NCI-H2227 (cell line): ENCODE results near the gene AGRN.
"Not testable (repeated sequence)": the region's sequence is repeated elsewhere in the genome, so short reads cannot be mapped to it uniquely, and the experiment has no call there.

Source experiments
- DNase-seq: peaks from one replicate; lab custom pipeline; 2025; ENCODE audit not compliant: unreplicated experiment; lab: John Stamatoyannopoulos, UW

AGRN gene

GRCh38 chr1:1089731-1090423 is 70.0 kb downstream of the AGRN start:
- DNase-seq, result no peak

GRCh38 chr1:1090424-1091343 is 70.8 kb downstream of the AGRN start:
- DNase-seq, result no peak

GRCh38 chr1:1091344-1092148 is 71.6 kb downstream of the AGRN start:
- DNase-seq, result no peak

GRCh38 chr1:1092149-1092855 is 72.4 kb downstream of the AGRN start:
- no peak for DNase-seq

- no peak for DNase-seq
These were observed 73.1 kb downstream of the AGRN start for GRCh38 chr1:1092894-1093609.

GRCh38 chr1:1093610-1093943 is 73.7 kb downstream of the AGRN start:
- no peak for DNase-seq

GRCh38 chr1:1094981-1095380 is 75.1 kb downstream of the AGRN start:
- no peak for DNase-seq

GRCh38 chr1:1096136-1096535 is 76.2 kb downstream of the AGRN start:
- DNase-seq, result not testable (repeated sequence)

GRCh38 chr1:1098681-1099421 is 78.9 kb downstream of the AGRN start:
- DNase-seq, result no peak

- no peak for DNase-seq
These were observed 79.7 kb downstream of the AGRN start for GRCh38 chr1:1099506-1100183.

- no peak for DNase-seq
These were observed 80.4 kb downstream of the AGRN start for GRCh38 chr1:1100296-1100695.

- DNase-seq, result no peak
These were observed 81.6 kb downstream of the AGRN start for GRCh38 chr1:1101503-1101902.

GRCh38 chr1:1104152-1104551 is 84.2 kb downstream of the AGRN start:
- DNase-seq, result not testable (repeated sequence)
